ENCODE data around the gene CDK5.

GRCh38 chr7:151028948-151029501 lies 28.7 kb downstream of the CDK5 start:
- TF ChIP-seq POLR2A (IDR thresholded peaks at IDR 0.05; ENCODE audit: low read depth, low read length): no peak
- no peak for TF ChIP-seq POLR2AphosphoS5 (IDR thresholded peaks at IDR 0.05; ENCODE audit: low read depth, low read length)
- no peak for TF ChIP-seq TAF1 (IDR thresholded peaks at IDR 0.05; ENCODE audit: low read depth, low read length)
- TF ChIP-seq SPI1 (IDR thresholded peaks at IDR 0.05; ENCODE audit: low read depth, low read length): no peak
- no peak for TF ChIP-seq POU2F2 (IDR thresholded peaks at IDR 0.05; ENCODE audit: low read depth, low read length)
- no peak for TF ChIP-seq PAX5 (IDR thresholded peaks at IDR 0.05; ENCODE audit: insufficient read depth, low read length, severe bottlenecking)
